Activated gamma-delta T cell (primary cell): ENCODE data around the gene KRT14.
"Not testable (repeated sequence)": the region's sequence is repeated elsewhere in the genome, so short reads cannot be mapped to it uniquely, and the experiment has no call there.

Source experiments
- DNase-seq: peaks from one replicate; lab custom pipeline; 2025; lab: John Stamatoyannopoulos, UW

KRT14 gene

GRCh38 chr17:41547921-41548843 lies 38.5 kb downstream of the KRT14 start:
- no peak for DNase-seq

GRCh38 chr17:41547378-41547841 lies 39.3 kb downstream of the KRT14 start:
- DNase-seq: no peak

GRCh38 chr17:41546819-41547218 lies 39.9 kb downstream of the KRT14 start:
- no peak for DNase-seq

GRCh38 chr17:41545829-41546410 lies 40.8 kb downstream of the KRT14 start:
- no peak for DNase-seq

GRCh38 chr17:41544935-41545334 lies 41.8 kb downstream of the KRT14 start:
- DNase-seq: no peak

- no peak for DNase-seq
Observed at GRCh38 chr17:41544491-41544892, 42.2 kb downstream of the KRT14 start.

- DNase-seq: not testable (repeated sequence)
Observed at GRCh38 chr17:41542786-41543185, 43.9 kb downstream of the KRT14 start.

GRCh38 chr17:41542357-41542756 lies 44.3 kb downstream of the KRT14 start:
- no peak for DNase-seq

- no peak for DNase-seq
Observed at GRCh38 chr17:41540921-41541625, 45.6 kb downstream of the KRT14 start.

GRCh38 chr17:41539979-41540701 lies 46.6 kb downstream of the KRT14 start:
- DNase-seq: no peak

- no peak for DNase-seq
Observed at GRCh38 chr17:41539071-41539492, 47.6 kb downstream of the KRT14 start.

GRCh38 chr17:41538565-41538991 lies 48.1 kb downstream of the KRT14 start:
- DNase-seq: no peak

- no peak for DNase-seq
Observed at GRCh38 chr17:41537990-41538389, 48.7 kb downstream of the KRT14 start.

GRCh38 chr17:41537614-41537954 lies 49.1 kb downstream of the KRT14 start:
- no peak for DNase-seq

GRCh38 chr17:41536741-41537613 lies 49.7 kb downstream of the KRT14 start:
- no peak for DNase-seq

GRCh38 chr17:41535764-41536481 lies 50.8 kb downstream of the KRT14 start:
- no peak for DNase-seq

GRCh38 chr17:41534899-41535546 lies 51.7 kb downstream of the KRT14 start:
- no peak for DNase-seq

GRCh38 chr17:41533613-41534012 lies 53.1 kb downstream of the KRT14 start:
- DNase-seq: no peak

- DNase-seq: no peak
Observed at GRCh38 chr17:41532947-41533570, 53.6 kb downstream of the KRT14 start.
